HEK293 (cell line): ENCODE measurements around the gene ALOXE3.

Experiments
- CTCF ChIA-PET: fragments of 350-600 bp; formaldehyde crosslinking; extraction: SDS; loops from one replicate; lab custom pipeline; 2021; ENCODE audit warnings: antibody characterized with exemption; lab: Yijun Ruan, JAX
- POLR2A ChIA-PET: fragments of 300-600 bp; formaldehyde crosslinking; extraction: SDS; loops from one replicate; lab custom pipeline; 2020; ENCODE audit warnings: antibody characterized with exemption, inconsistent platforms; lab: Yijun Ruan, JAX
- H3K27ac ChIP-seq: fragments of 200-500 bp; sonication (Bioruptor generic); 2 replicates; pipeline ENCODE4 v1.5.1; 2014; ENCODE audit warnings: low read depth, low read length, control low read depth, inconsistent platforms; ENCODE audit errors: extremely low read depth
- H3K36me3 ChIP-seq, 2 experiments: fragments of 200-500 bp in 1 of 2; sonication (Bioruptor generic) in 1 of 2; 1 replicate in 1 of 2; 2 replicates in 1 of 2; pipeline ENCODE4 v1.5.1; 2014 to 2017; ENCODE audit warnings: inconsistent platforms in 2 of 2, low read length in 2 of 2; ENCODE audit not compliant: control insufficient read depth in 2 of 2, insufficient read depth in 1 of 2
- H3K4me1 ChIP-seq: fragments of 200-500 bp; sonication (Bioruptor generic); 2 replicates; pipeline ENCODE4 v1.5.1; 2014; ENCODE audit warnings: mild to moderate bottlenecking, low read length, inconsistent platforms; ENCODE audit not compliant: control insufficient read depth, insufficient read depth
- H3K4me3 ChIP-seq: 2 replicates; pipeline ENCODE4 v1.5.1; 2011; ENCODE audit warnings: low read depth, mild to moderate bottlenecking, control low read depth, low read length, moderate library complexity
- H3K9me3 ChIP-seq: fragments of 200-500 bp; sonication (Bioruptor generic); 2 replicates; pipeline ENCODE4 v1.5.1; 2014; ENCODE audit warnings: low read depth, low read length, inconsistent platforms; ENCODE audit not compliant: control insufficient read depth, insufficient read depth
- KLF10 ChIP-seq: fragments of 450-650 bp; IDR thresholded peaks from 2 replicates; pipeline ENCODE4 v1.5.1; 2018; ENCODE audit warnings: missing biosample characterization, mild to moderate bottlenecking, missing genetic modification characterization
- PRDM1 ChIP-seq: fragments of 450-650 bp; formaldehyde crosslinking; IDR thresholded peaks from 2 replicates; pipeline ENCODE4; 2016; ENCODE audit warnings: missing biosample characterization, missing genetic modification characterization
- ZBTB48 ChIP-seq: fragments of 450-650 bp; formaldehyde crosslinking; IDR thresholded peaks from 2 replicates; pipeline ENCODE4 v1.5.1; 2016; ENCODE audit warnings: missing biosample characterization, missing genetic modification characterization
- ZFHX2 ChIP-seq: fragments of 450-650 bp; formaldehyde crosslinking; conservative IDR thresholded peaks from 2 replicates; pipeline ENCODE4 v1.5.1; 2016; ENCODE audit warnings: missing biosample characterization, missing genetic modification characterization
- ZNF140 ChIP-seq: fragments of 450-650 bp; formaldehyde crosslinking; IDR thresholded peaks from 2 replicates; pipeline ENCODE4 v1.5.1; 2016; ENCODE audit warnings: missing biosample characterization, missing genetic modification characterization
- ZNF239 ChIP-seq: fragments of 450-650 bp; formaldehyde crosslinking; IDR thresholded peaks from 2 replicates; pipeline ENCODE4 v1.5.1; 2016; ENCODE audit warnings: missing biosample characterization, missing genetic modification characterization
- ZNF341 ChIP-seq: fragments of 450-650 bp; formaldehyde crosslinking; IDR thresholded peaks from 2 replicates; pipeline ENCODE4; 2016; ENCODE audit warnings: low read depth, missing biosample characterization, missing genetic modification characterization
- ZNF366 ChIP-seq: fragments of 450-650 bp; formaldehyde crosslinking; conservative IDR thresholded peaks from 2 replicates; pipeline ENCODE4 v1.5.1; 2016; ENCODE audit warnings: missing biosample characterization, missing genetic modification characterization
- ZNF48 ChIP-seq: fragments of 450-650 bp; formaldehyde crosslinking; IDR thresholded peaks from 2 replicates; pipeline ENCODE4 v1.5.1; 2016; ENCODE audit warnings: missing biosample characterization, missing genetic modification characterization
- ZNF548 ChIP-seq: fragments of 450-650 bp; formaldehyde crosslinking; IDR thresholded peaks from 2 replicates; pipeline ENCODE4 v1.5.1; 2016; ENCODE audit warnings: missing biosample characterization, missing genetic modification characterization
- ZNF626 ChIP-seq: fragments of 450-650 bp; sonication (Bioruptor Pico); formaldehyde crosslinking; IDR thresholded peaks from 2 replicates; pipeline ENCODE4 v1.5.1; 2018; ENCODE audit warnings: missing biosample characterization, missing genetic modification characterization, inconsistent platforms
- ZNF660 ChIP-seq: fragments of 450-650 bp; IDR thresholded peaks from 2 replicates; pipeline ENCODE4 v1.5.1; 2018; ENCODE audit warnings: missing biosample characterization, mild to moderate bottlenecking, missing genetic modification characterization
- ZNF670 ChIP-seq: fragments of 450-650 bp; formaldehyde crosslinking; IDR thresholded peaks from 2 replicates; pipeline ENCODE4 v1.5.1; 2016; ENCODE audit warnings: missing biosample characterization, missing genetic modification characterization, low read depth
- TF ChIP-seq, protein P1 (sequence below): fragments of 450-650 bp; formaldehyde crosslinking; IDR thresholded peaks from 2 replicates; pipeline ENCODE4 v1.5.1; 2016; ENCODE audit warnings: missing biosample characterization, missing genetic modification characterization
- TF ChIP-seq, protein P2 (sequence below): fragments of 450-650 bp; formaldehyde crosslinking; IDR thresholded peaks from 2 replicates; pipeline ENCODE4 v1.5.1; 2016; ENCODE audit warnings: missing biosample characterization, missing genetic modification characterization
- TF ChIP-seq, protein P3 (sequence below): fragments of 450-650 bp; formaldehyde crosslinking; IDR thresholded peaks from 2 replicates; pipeline ENCODE4 v1.5.1; 2017; ENCODE audit warnings: missing biosample characterization, missing genetic modification characterization
- TF ChIP-seq, protein P4 (sequence below): IDR thresholded peaks from 2 replicates; pipeline ENCODE4 v1.6.1; 2011; ENCODE audit warnings: mild to moderate bottlenecking, low read depth, low read length, borderline replicate concordance
- TF ChIP-seq, protein P5 (sequence below): fragments of 450-650 bp; formaldehyde crosslinking; IDR thresholded peaks from 2 replicates; pipeline ENCODE4 v1.5.1; 2017; ENCODE audit warnings: missing biosample characterization, missing genetic modification characterization
- TF ChIP-seq, protein P6 (sequence below): fragments of 450-650 bp; formaldehyde crosslinking; IDR thresholded peaks from 2 replicates; pipeline ENCODE4 v1.5.1; 2017; ENCODE audit warnings: missing biosample characterization, missing genetic modification characterization

ALOXE3 gene

DNA sequence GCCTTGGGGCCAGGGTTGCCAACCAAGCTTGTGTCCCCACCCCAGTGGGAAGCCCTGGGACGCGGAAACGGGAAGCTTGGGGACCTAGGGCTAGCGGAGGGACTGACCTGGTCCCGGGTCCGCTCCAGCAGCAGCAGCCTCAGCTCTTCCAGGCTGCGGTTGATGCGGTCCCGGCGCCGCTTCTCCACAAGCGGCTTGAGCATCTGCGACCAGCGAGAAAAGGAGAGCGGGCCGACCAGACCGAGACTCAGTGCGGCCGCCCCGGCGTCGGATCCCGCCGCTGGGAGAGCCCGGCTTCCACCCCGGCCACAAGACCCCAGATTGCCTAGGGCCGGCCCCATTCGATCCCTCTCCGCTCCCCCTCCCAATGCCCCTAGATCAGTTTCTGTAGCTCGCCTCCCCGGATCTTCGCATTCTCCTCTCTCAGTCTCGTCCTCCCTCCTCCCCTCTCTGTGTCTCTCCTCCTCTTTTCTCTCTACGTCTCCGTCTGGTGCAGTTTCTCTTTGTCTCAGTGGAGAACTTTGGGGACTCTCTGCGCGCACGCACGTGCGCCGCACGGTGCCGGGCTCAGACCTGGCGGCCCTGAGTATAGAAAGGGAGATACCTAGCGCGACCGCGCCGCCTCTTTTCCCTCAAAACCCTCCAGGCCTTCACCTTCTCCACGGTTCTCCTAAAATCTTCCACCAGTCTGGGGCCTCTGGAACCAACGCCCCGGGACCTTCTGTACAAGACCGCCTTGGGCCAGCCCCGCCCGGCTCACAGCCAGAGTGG, 4.8 kb upstream of the ALOXE3 start (continued):
- TF ChIP-seq, protein P1, sequence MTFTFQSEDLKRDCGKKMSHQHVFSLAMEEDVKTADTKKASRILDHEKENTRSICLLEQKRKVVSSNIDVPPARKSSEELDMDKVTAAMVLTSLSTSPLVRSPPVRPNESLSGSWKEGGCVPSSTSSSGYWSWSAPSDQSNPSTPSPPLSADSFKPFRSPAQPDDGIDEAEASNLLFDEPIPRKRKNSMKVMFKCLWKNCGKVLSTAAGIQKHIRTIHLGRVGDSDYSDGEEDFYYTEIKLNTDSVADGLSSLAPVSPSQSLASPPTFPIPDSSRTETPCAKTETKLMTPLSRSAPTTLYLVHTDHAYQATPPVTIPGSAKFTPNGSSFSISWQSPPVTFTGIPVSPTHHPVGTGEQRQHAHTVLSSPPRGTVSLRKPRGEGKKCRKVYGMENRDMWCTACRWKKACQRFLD: no peak
- no peak for TF ChIP-seq ZNF548 (tag by site-specific recombination)
- no peak for TF ChIP-seq ZNF140 (tag by site-specific recombination)
- TF ChIP-seq KLF10 (tag by site-specific recombination): no peak
- peak; percentile 76 for TF ChIP-seq ZNF341 (tag by site-specific recombination)
- TF ChIP-seq ZNF670: no peak
- TF ChIP-seq ZNF239 (tag by site-specific recombination): no peak
- no peak for TF ChIP-seq ZNF48 (tag by site-specific recombination)
- TF ChIP-seq ZNF366 (tag by site-specific recombination): peak; percentile 71
- no peak for TF ChIP-seq ZNF626 (tag by site-specific recombination)
- TF ChIP-seq, protein P2, sequence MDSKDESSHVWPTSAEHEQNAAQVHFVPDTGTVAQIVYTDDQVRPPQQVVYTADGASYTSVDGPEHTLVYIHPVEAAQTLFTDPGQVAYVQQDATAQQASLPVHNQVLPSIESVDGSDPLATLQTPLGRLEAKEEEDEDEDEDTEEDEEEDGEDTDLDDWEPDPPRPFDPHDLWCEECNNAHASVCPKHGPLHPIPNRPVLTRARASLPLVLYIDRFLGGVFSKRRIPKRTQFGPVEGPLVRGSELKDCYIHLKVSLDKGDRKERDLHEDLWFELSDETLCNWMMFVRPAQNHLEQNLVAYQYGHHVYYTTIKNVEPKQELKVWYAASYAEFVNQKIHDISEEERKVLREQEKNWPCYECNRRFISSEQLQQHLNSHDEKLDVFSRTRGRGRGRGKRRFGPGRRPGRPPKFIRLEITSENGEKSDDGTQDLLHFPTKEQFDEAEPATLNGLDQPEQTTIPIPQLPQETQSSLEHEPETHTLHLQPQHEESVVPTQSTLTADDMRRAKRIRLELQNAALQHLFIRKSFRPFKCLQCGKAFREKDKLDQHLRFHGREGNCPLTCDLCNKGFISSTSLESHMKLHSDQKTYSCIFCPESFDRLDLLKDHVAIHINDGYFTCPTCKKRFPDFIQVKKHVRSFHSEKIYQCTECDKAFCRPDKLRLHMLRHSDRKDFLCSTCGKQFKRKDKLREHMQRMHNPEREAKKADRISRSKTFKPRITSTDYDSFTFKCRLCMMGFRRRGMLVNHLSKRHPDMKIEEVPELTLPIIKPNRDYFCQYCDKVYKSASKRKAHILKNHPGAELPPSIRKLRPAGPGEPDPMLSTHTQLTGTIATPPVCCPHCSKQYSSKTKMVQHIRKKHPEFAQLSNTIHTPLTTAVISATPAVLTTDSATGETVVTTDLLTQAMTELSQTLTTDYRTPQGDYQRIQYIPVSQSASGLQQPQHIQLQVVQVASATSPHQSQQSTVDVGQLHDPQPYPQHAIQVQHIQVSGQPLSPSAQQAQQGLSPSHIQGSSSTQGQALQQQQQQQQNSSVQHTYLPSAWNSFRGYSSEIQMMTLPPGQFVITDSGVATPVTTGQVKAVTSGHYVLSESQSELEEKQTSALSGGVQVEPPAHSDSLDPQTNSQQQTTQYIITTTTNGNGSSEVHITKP (tag by site-specific recombination): no peak
- TF ChIP-seq, protein P3, sequence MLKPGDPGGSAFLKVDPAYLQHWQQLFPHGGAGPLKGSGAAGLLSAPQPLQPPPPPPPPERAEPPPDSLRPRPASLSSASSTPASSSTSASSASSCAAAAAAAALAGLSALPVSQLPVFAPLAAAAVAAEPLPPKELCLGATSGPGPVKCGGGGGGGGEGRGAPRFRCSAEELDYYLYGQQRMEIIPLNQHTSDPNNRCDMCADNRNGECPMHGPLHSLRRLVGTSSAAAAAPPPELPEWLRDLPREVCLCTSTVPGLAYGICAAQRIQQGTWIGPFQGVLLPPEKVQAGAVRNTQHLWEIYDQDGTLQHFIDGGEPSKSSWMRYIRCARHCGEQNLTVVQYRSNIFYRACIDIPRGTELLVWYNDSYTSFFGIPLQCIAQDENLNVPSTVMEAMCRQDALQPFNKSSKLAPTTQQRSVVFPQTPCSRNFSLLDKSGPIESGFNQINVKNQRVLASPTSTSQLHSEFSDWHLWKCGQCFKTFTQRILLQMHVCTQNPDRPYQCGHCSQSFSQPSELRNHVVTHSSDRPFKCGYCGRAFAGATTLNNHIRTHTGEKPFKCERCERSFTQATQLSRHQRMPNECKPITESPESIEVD (tag by site-specific recombination): no peak

DNA sequence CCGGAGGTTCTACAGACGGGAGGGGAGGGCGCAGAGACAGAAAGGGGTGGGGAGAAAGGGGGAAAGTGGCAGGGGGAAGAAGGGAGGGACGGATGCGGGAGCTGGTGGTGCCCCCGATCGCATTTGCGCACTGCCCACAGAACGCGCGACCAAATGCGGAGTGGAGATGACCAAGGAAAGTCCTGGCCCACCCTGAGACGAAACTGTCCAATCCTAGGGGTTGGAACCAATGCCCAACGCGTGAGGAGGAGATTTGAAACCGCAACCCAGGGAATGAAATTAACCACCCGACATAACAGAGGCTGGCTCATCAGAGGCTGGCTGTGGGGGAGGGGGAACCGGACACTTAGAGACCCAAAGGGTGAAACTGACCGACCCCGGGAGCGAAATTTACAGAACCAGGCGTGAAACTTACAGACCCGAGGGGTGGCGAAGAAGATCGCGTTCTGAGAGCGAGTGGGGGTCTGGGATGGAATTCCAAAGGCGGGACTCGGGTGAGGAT, 4.2 kb upstream of the ALOXE3 start:
- H3K27ac ChIP-seq: no peak overlapping the region; the same call in 1 of the 2 replicates
- no peaks in the 10 kb centered on the region for H3K36me3 ChIP-seq
- peaks cover 14% of the 10 kb centered on the region for H3K4me1 ChIP-seq
- POLR2A ChIA-PET: interaction anchor here (0.6 to 3.5 kb wide), 12 partner anchors 17 to 760 kb away, joined by 4 to 27 read pairs (median 4); partner anchors contain the start of genes AURKB, BORCS6 and CTC1
- no peaks in the 10 kb centered on the region for H3K9me3 ChIP-seq
- CTCF ChIA-PET: interaction anchor here (0.6 to 4.1 kb wide), 16 partner anchors 9 to 663 kb away, joined by 3 to 33 read pairs (median 4); no protein-coding TSS in a partner anchor
- peak overlapping the region; percentile 70 for H3K4me3 ChIP-seq
- TF ChIP-seq, protein P4, sequence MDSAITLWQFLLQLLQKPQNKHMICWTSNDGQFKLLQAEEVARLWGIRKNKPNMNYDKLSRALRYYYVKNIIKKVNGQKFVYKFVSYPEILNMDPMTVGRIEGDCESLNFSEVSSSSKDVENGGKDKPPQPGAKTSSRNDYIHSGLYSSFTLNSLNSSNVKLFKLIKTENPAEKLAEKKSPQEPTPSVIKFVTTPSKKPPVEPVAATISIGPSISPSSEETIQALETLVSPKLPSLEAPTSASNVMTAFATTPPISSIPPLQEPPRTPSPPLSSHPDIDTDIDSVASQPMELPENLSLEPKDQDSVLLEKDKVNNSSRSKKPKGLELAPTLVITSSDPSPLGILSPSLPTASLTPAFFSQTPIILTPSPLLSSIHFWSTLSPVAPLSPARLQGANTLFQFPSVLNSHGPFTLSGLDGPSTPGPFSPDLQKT: no peak
- TF ChIP-seq ZBTB48 (peak; percentile 39; the same call in 1 of the 2 replicates), ZFHX2 (tag by site-specific recombination) (no peak; the same call in 1 of the 2 replicates), ZNF660 (tag by site-specific recombination) (0 out of 2 replicates have a peak, but pooled peaks have one; percentile 16), KLF10 (tag by site-specific recombination) (no peak), PRDM1 (tag by site-specific recombination) (peak; percentile 97)
- TF ChIP-seq, protein P5, sequence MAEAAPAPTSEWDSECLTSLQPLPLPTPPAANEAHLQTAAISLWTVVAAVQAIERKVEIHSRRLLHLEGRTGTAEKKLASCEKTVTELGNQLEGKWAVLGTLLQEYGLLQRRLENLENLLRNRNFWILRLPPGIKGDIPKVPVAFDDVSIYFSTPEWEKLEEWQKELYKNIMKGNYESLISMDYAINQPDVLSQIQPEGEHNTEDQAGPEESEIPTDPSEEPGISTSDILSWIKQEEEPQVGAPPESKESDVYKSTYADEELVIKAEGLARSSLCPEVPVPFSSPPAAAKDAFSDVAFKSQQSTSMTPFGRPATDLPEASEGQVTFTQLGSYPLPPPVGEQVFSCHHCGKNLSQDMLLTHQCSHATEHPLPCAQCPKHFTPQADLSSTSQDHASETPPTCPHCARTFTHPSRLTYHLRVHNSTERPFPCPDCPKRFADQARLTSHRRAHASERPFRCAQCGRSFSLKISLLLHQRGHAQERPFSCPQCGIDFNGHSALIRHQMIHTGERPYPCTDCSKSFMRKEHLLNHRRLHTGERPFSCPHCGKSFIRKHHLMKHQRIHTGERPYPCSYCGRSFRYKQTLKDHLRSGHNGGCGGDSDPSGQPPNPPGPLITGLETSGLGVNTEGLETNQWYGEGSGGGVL (tag by site-specific recombination): peak; percentile 89
- TF ChIP-seq, protein P6, sequence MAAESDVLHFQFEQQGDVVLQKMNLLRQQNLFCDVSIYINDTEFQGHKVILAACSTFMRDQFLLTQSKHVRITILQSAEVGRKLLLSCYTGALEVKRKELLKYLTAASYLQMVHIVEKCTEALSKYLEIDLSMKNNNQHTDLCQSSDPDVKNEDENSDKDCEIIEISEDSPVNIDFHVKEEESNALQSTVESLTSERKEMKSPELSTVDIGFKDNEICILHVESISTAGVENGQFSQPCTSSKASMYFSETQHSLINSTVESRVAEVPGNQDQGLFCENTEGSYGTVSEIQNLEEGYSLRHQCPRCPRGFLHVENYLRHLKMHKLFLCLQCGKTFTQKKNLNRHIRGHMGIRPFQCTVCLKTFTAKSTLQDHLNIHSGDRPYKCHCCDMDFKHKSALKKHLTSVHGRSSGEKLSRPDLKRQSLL (tag by site-specific recombination): peak; percentile 53; the same call in 1 of the 2 replicates
- TF ChIP-seq, protein P2 (tag by site-specific recombination): peak; percentile 87
